Measurements from ENCODE around the gene GYPA.
"Not testable (repeated sequence)": the region's sequence is repeated elsewhere in the genome, so short reads cannot be mapped to it uniquely, and the experiment has no call there.

The GYPA gene

DNA sequence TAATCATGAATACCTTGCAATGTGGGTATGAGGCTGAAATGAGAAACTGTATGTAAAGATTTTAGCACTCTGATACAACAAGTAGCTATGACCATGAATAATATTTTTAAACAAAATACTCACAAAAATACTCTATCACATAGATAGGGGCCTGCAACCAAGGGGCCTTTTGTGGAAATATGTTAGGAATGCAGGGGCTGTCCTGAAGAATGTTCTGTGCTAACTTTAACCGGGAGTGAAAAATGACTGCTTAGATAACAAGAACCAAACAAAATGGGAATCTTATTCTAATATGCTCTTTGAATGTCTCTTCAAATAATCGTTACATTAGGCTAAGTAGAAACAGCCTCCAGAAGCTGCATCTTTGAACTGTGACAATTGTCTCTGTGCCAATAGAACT is 37.9 kb upstream of the GYPA start:
- no peak for TF ChIP-seq CTCF (IDR thresholded peaks at IDR 0.05; ENCODE audit: insufficient read depth, missing control alignments)
- FAIRE-seq, result no peak
- no peak for DNase-seq (ENCODE audit: insufficient read length, low spot score)

- no peak for FAIRE-seq
- TF ChIP-seq CTCF (IDR thresholded peaks at IDR 0.05; ENCODE audit: insufficient read depth, missing control alignments), result no peak
- DNase-seq (ENCODE audit: insufficient read length, low spot score), result no peak
Measured at GRCh38 chr4:144176476-144176875, 36.0 kb upstream of the GYPA start.

DNA sequence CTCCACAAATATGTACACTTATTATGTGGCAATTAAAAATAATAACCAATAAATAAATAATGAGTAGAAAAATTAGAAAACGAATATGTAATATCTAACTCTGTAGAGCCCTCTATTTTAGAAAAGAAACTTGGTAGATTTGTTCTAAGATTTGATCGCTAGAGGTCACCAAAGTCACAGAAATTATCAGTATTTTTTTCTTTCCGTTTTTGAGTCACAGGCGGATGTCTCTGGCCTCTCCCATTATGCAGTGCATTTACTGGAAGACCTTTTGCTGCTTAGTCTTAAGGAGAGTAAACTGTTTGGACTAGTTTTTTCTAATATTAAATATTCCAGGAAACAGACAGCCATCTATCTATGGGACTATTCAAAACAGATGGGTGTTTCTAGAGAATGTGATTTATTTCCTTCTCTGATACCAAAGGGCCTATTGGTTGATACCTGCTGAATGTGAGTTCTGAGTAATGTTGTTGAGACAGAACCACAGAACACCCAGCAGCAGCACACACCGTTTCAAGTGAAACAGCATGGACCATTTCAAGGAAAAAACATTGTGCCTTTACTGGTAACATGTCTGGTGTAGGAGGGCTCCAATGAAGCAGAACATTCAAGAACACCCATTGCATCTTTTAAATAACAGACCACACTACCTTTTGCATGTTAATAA is 34.0 kb upstream of the GYPA start:
- peak; percentile 51 for TF ChIP-seq CTCF (IDR thresholded peaks at IDR 0.05; ENCODE audit: insufficient read depth, missing control alignments)
- DNase-seq (ENCODE audit: insufficient read length, low spot score) (no peak), FAIRE-seq (peak; percentile 70)

DNA sequence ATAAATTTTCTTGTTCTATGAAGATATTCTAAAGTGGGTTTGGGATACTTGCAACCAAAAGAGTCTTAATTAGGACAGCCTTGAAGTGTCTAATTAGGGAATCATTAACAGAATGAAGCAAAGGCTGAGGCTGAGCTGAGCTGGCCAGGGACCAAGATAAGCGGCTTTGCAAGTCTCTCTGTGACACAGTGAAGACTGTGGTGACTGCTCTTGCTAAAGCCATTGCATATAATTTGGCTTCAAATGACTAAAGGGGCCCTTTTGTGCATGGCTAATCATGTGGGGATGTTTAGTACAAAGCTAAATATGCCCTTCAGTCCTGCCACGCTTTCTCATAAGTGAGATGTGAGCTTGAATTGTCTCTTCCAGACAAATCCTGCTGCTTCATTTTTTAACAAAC is 31.2 kb upstream of the GYPA start:
- FAIRE-seq (peak; percentile 71), DNase-seq (ENCODE audit: insufficient read length, low spot score) (no peak)
- TF ChIP-seq CTCF (IDR thresholded peaks at IDR 0.05; ENCODE audit: insufficient read depth, missing control alignments), result no peak

DNA sequence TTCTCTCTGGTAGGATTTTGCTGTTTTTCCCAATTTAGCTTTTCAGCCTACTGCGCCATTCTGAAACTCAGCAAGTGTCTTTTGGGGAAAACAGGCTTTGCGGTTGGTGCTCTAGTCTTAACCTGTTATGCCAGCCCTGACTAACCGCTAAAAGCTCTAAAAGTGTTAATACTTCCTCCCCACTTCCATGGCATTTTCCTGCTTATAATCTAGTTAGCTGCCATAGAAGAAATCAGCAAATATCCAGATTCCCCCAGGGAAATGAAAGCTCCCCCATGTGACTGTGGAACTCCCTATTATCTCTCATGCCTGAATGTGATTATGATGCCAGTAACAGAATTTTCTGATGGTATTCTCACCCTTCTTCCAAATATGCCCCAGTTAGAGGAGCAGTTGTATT is 28.7 kb upstream of the GYPA start:
- FAIRE-seq (no peak), DNase-seq (ENCODE audit: insufficient read length, low spot score) (no peak)
- TF ChIP-seq CTCF (IDR thresholded peaks at IDR 0.05; ENCODE audit: insufficient read depth, missing control alignments), result no peak

- TF ChIP-seq CTCF (IDR thresholded peaks at IDR 0.05; ENCODE audit: insufficient read depth, missing control alignments), result no peak
- no peak for DNase-seq (ENCODE audit: insufficient read length, low spot score)
Measured at GRCh38 chr4:144154044-144154443, 13.5 kb upstream of the GYPA start.

GRCh38 chr4:144142690-144143326 is 2.3 kb upstream of the GYPA start:
- not testable (repeated sequence) for DNase-seq (ENCODE audit: insufficient read length, low spot score); FAIRE-seq
- peak; percentile 69 for TF ChIP-seq CTCF (IDR thresholded peaks at IDR 0.05; ENCODE audit: insufficient read depth, missing control alignments)

More at GRCh38 chr4:144154044-144154443, 13.5 kb upstream of the GYPA start:
- FAIRE-seq, result no peak

All from D721Med (cell line).